Keratinocyte (primary cell): Measurements from ENCODE around the gene GAS6. TPM values are rescaled to one million over a fixed set of nuclear protein-coding genes. Genes with fewer than 3 reads are reported as not detected.

Experiments used
- DNase-seq: peaks from one replicate; pipeline ENCODE4 v3.0.0-alpha.2; 2011; ENCODE audit warnings: low read depth, missing footprints, low spot score
- FAIRE-seq: peaks from 2 replicates; lab custom pipeline; 2011; peaks lifted over from hg19 to GRCh38; lab: Jason Lieb, UNC
- H2AFZ ChIP-seq: 2 replicates; pipeline ENCODE4 v1.6.0; 2012; ENCODE audit warnings: low read length, control low read depth, inconsistent platforms; ENCODE audit not compliant: control insufficient read depth
- H3K27ac ChIP-seq: 2 replicates; pipeline ENCODE4 v1.5.1; 2011; ENCODE audit warnings: low read length; ENCODE audit not compliant: control insufficient read depth, insufficient read depth
- H3K27me3 ChIP-seq: 3 replicates; pipeline ENCODE4 v1.6.0; 2011; ENCODE audit warnings: low read length; ENCODE audit not compliant: control insufficient read depth, insufficient read depth; ENCODE audit errors: extremely low read depth
- H3K36me3 ChIP-seq, 2 experiments: 2 replicates in 1 of 2; 3 replicates in 1 of 2; pipeline ENCODE4 v1.5.1; 2011; ENCODE audit warnings: low read length in 2 of 2, mild to moderate bottlenecking in 1 of 2; ENCODE audit not compliant: control insufficient read depth in 2 of 2, insufficient read depth in 2 of 2; ENCODE audit errors: extremely low read depth in 1 of 2
- H3K4me1 ChIP-seq: 3 replicates; pipeline ENCODE4 v1.5.1; 2011; ENCODE audit warnings: low read length; ENCODE audit not compliant: control insufficient read depth, insufficient read depth; ENCODE audit errors: extremely low read depth
- H3K4me2 ChIP-seq: 3 replicates; pipeline ENCODE4 v1.6.0; 2011; ENCODE audit warnings: low read depth, low read length; ENCODE audit not compliant: control insufficient read depth, insufficient read depth; ENCODE audit errors: extremely low read depth
- H3K4me3 ChIP-seq, 3 experiments: fragments of 200-600 bp in 1 of 3; sonication (generic) in 1 of 3; 2 replicates in 2 of 3; 3 replicates in 1 of 3; pipeline ENCODE4 v1.5.1; 2011 to 2016; ENCODE audit warnings: low read length in 3 of 3, mild to moderate bottlenecking in 3 of 3, control low read depth in 2 of 3, inconsistent platforms in 1 of 3, low read depth in 1 of 3, mixed read lengths in 1 of 3, mixed run types in 1 of 3, moderate library complexity in 1 of 3; ENCODE audit not compliant: control insufficient read depth in 2 of 3, insufficient read depth in 2 of 3; ENCODE audit errors: extremely low read depth in 1 of 3
- H3K79me2 ChIP-seq: 2 replicates; pipeline ENCODE4 v1.6.0; 2012; ENCODE audit warnings: low read length; ENCODE audit not compliant: control insufficient read depth, insufficient read depth
- H3K9ac ChIP-seq: 3 replicates; pipeline ENCODE4 v1.6.0; 2011; ENCODE audit warnings: low read length; ENCODE audit not compliant: control insufficient read depth, insufficient read depth; ENCODE audit errors: extremely low read depth
- H3K9me1 ChIP-seq: 3 replicates; pipeline ENCODE4 v1.6.0; 2011; ENCODE audit warnings: low read length; ENCODE audit not compliant: control insufficient read depth, insufficient read depth; ENCODE audit errors: extremely low read depth
- H3K9me3 ChIP-seq: 2 replicates; pipeline ENCODE4 v1.5.1; 2012; ENCODE audit warnings: low read depth, low read length; ENCODE audit not compliant: control insufficient read depth
- H4K20me1 ChIP-seq: 3 replicates; pipeline ENCODE4 v1.6.0; 2011; ENCODE audit warnings: low read length; ENCODE audit not compliant: control insufficient read depth, insufficient read depth; ENCODE audit errors: extremely low read depth
- EZH2 ChIP-seq: IDR thresholded peaks from one replicate; pipeline ENCODE4 v1.6.1; 2012; ENCODE audit warnings: inconsistent platforms, mild to moderate bottlenecking, low read length, moderate library complexity
- dilution Hi-C: fragments of 300-500 bp; cut with MboI; formaldehyde crosslinking; loops from one replicate; pipeline ENCODE4 v1.7.0; 2020; ENCODE audit warnings: low sequenced_read_pairs; ENCODE audit not compliant: extremely low pct_ligation_motif_present
- polyA plus RNA-seq, 5 experiments: library from polyadenylated mRNA; depleted of rRNA in 3 of 5; stranded (reverse) in 3 of 5; stranded (forward) in 1 of 5; unstranded in 1 of 5; fragments of >200 nt; gene quantifications; 1 replicate in 1 of 5; 2 replicates in 3 of 5; 3 replicates in 1 of 5; pipeline versions ENCODE4 v1.2.1 to v1.2.3, GENCODE V29; 2011 to 2012; ENCODE audit warnings: missing spikeins in 2 of 5, low read depth in 1 of 5, low replicate concordance in 1 of 5
- TF ChIP-seq, protein P1 (sequence below), 3 experiments: IDR thresholded peaks in 1 of 3; conservative IDR thresholded peaks in 1 of 3; optimal IDR thresholded peaks in 1 of 3; 2 replicates in 2 of 3; 3 replicates in 1 of 3; pipeline versions ENCODE3 to v1.5.1; 2011; ENCODE audit warnings: low read length in 3 of 3, mild to moderate bottlenecking in 3 of 3, moderate library complexity in 2 of 3, control low read depth in 1 of 3, inconsistent platforms in 1 of 3; ENCODE audit not compliant: insufficient read depth in 2 of 3; ENCODE audit errors: extremely low read depth in 1 of 3

Gene GAS6
- polyA plus RNA-seq, 1 donor (not counting 4 experiments of a cell fraction or from before 2014, with no cell fraction given): 163 TPM

DNA sequence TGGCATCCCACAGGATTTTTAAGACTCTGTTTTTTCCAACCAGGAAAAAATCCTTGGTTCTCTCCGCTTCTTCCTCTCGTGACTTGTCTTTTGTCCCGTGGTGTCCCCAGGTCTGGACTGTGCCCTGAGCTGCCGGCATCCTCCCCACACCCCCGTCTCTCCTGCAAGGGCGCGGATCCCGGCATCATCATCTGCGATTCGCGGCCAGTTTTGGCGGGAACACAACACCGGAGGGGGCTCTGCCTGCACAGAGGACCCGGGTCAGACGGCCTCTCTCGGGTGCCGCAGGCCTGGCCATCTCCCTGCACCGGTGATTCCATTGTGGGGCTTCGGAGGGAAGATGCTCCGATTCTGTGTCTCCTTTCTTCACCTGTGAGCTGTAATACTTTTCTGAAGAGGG lies 18.8 kb upstream of the GAS6 start:
- Histone ChIP-seq H3K79me2 (no peaks in the 10 kb centered on the region), H3K27me3 (no peaks in the 10 kb centered on the region), H3K4me2 (no peak overlapping the region), H3K9ac (no peak overlapping the region), H3K9me3 (no peaks in the 10 kb centered on the region), H2AFZ (no peak overlapping the region), H3K36me3 (no peaks in the 10 kb centered on the region), H3K4me1 (peaks cover 12% of the 10 kb centered on the region), H3K4me3 (no peak overlapping the region), H4K20me1 (no peaks in the 10 kb centered on the region), H3K9me1 (no peaks in the 10 kb centered on the region), H3K27ac (no peak overlapping the region)
- DNase-seq (no peak), FAIRE-seq (no peak)
- dilution Hi-C loops: no loop called here
- TF ChIP-seq, protein P1, sequence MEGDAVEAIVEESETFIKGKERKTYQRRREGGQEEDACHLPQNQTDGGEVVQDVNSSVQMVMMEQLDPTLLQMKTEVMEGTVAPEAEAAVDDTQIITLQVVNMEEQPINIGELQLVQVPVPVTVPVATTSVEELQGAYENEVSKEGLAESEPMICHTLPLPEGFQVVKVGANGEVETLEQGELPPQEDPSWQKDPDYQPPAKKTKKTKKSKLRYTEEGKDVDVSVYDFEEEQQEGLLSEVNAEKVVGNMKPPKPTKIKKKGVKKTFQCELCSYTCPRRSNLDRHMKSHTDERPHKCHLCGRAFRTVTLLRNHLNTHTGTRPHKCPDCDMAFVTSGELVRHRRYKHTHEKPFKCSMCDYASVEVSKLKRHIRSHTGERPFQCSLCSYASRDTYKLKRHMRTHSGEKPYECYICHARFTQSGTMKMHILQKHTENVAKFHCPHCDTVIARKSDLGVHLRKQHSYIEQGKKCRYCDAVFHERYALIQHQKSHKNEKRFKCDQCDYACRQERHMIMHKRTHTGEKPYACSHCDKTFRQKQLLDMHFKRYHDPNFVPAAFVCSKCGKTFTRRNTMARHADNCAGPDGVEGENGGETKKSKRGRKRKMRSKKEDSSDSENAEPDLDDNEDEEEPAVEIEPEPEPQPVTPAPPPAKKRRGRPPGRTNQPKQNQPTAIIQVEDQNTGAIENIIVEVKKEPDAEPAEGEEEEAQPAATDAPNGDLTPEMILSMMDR (optimal IDR thresholded peaks at IDR 0.05 in 1 of 3, IDR thresholded peaks at IDR 0.05 in 1 of 3, conservative IDR thresholded peaks at IDR 0.05 in 1 of 3; ENCODE audit: extremely low read depth in 1 of 3, insufficient read depth in 2 of 3, low read length in 3 of 3): no peak
- TF ChIP-seq EZH2: no peak

- no peaks in the 10 kb centered on the region for H3K36me3 ChIP-seq
- H4K20me1 ChIP-seq: no peaks in the 10 kb centered on the region
- TF ChIP-seq, protein P1 (optimal IDR thresholded peaks at IDR 0.05 in 1 of 3, IDR thresholded peaks at IDR 0.05 in 1 of 3, conservative IDR thresholded peaks at IDR 0.05 in 1 of 3; ENCODE audit: extremely low read depth in 1 of 3, insufficient read depth in 2 of 3, low read length in 3 of 3): no peak
- no peak for TF ChIP-seq EZH2
- no peak overlapping the region for H3K4me3 ChIP-seq
- H3K27ac ChIP-seq: no peak overlapping the region
- no peak for FAIRE-seq
- peak overlapping the region; percentile 74 for H2AFZ ChIP-seq
- no peak overlapping the region for H3K4me2 ChIP-seq
- H3K9me3 ChIP-seq: no peaks in the 10 kb centered on the region
- H3K27me3 ChIP-seq: no peaks in the 10 kb centered on the region
- H3K4me1 ChIP-seq: peaks cover 12% of the 10 kb centered on the region
- no peak overlapping the region for H3K9ac ChIP-seq
- dilution Hi-C loops: no loop called here
- DNase-seq: no peak
- H3K9me1 ChIP-seq: no peaks in the 10 kb centered on the region
- H3K79me2 ChIP-seq: no peaks in the 10 kb centered on the region
Measured at GRCh38 chr13:113882267-113882630, 18.4 kb upstream of the GAS6 start.
